Fibroblast of lung (primary cell): ENCODE data around the gene FAM187B.

Source experiments
- EZH2 ChIP-seq: IDR thresholded peaks from 2 replicates; pipeline ENCODE4 v1.5.1; 2012; ENCODE audit warnings: low read length, control low read depth, mild to moderate bottlenecking; ENCODE audit errors: missing control alignments
- TF ChIP-seq, protein P1 (sequence below), 2 donors: IDR thresholded peaks in 1 of 2; conservative IDR thresholded peaks in 1 of 2; 1 replicate in 1 of 2; 2 replicates in 1 of 2; pipeline ENCODE4 v1.5.1; 2011 to 2012; ENCODE audit warnings: low read length in 2 of 2, control low read depth in 1 of 2, inconsistent platforms in 1 of 2, low read depth in 1 of 2, mild to moderate bottlenecking in 1 of 2

DNA sequence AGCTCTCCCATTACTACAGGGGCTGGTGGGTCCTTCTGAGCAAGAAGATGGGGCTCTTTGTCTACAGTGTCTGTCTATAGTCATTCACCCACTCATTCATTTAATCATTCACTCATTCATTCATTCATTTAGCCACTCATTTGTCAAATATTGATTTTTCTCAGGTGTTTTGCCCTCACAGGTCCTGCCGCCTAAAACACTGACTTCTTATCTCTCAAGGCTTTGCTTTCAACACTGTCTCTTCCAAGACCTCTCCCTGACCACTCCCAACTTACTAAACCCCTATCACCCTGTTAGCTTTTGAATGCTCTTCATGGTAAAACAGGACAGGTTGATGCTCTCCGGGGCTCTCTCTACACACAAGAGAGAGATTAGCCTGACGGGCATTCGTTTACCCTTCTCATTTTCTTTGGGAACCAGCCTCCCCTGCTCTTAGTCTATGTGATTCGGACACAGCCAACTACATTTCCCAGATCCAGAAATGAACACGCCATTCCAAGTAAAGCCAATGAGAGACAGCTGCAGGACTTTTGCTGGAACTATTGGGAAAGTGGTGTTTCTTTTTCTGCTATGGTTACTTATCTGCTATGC is 22.7 kb downstream of the FAM187B start:
- TF ChIP-seq, protein P1, sequence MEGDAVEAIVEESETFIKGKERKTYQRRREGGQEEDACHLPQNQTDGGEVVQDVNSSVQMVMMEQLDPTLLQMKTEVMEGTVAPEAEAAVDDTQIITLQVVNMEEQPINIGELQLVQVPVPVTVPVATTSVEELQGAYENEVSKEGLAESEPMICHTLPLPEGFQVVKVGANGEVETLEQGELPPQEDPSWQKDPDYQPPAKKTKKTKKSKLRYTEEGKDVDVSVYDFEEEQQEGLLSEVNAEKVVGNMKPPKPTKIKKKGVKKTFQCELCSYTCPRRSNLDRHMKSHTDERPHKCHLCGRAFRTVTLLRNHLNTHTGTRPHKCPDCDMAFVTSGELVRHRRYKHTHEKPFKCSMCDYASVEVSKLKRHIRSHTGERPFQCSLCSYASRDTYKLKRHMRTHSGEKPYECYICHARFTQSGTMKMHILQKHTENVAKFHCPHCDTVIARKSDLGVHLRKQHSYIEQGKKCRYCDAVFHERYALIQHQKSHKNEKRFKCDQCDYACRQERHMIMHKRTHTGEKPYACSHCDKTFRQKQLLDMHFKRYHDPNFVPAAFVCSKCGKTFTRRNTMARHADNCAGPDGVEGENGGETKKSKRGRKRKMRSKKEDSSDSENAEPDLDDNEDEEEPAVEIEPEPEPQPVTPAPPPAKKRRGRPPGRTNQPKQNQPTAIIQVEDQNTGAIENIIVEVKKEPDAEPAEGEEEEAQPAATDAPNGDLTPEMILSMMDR (conservative IDR thresholded peaks at IDR 0.05 in 1 of 2, IDR thresholded peaks at IDR 0.05 in 1 of 2; ENCODE audit: low read depth in 1 of 2, low read length in 2 of 2), result no peak
- no peak for TF ChIP-seq EZH2
